K562 (cell line): ENCODE data around the gene SVBP. TPM values are rescaled to one million over a fixed set of nuclear protein-coding genes. Genes with fewer than 3 reads are reported as not detected.
A peak's percentile ranks its signal among the peaks of the same experiment; 100 is the strongest.

Experiments used
- ARID2 ChIP-seq: fragments of 450-650 bp; IDR thresholded peaks from 2 replicates; pipeline ENCODE4 v1.6.1; 2017; ENCODE audit warnings: antibody characterized with exemption, mild to moderate bottlenecking
- ATF7 ChIP-seq: fragments of 450-650 bp; IDR thresholded peaks from 2 replicates; pipeline ENCODE4 v1.7.1; 2014; ENCODE audit warnings: mild to moderate bottlenecking, moderate library complexity
- BMI1 ChIP-seq: fragments of 150-350 bp; IDR thresholded peaks from 2 replicates; pipeline ENCODE4 v1.6.1; 2014; ENCODE audit warnings: low read length
- CBFB ChIP-seq: sonication (generic); formaldehyde crosslinking; IDR thresholded peaks from 2 replicates; pipeline ENCODE4 v1.4.0; 2020; ENCODE audit warnings: mild to moderate bottlenecking, missing genetic modification reagents
- CHCHD3 ChIP-seq: fragments of 250-450 bp; sonication (Bioruptor Pico); IDR thresholded peaks from 2 replicates; pipeline ENCODE4 v2.1.2; 2022; ENCODE audit warnings: mild to moderate bottlenecking
- KDM5B ChIP-seq: fragments of 200-600 bp; sonication (generic); IDR thresholded peaks from 2 replicates; pipeline ENCODE4 v1.6.1; 2012; ENCODE audit warnings: low read depth, mild to moderate bottlenecking, moderate library complexity, low read length, control low read depth, inconsistent platforms; ENCODE audit not compliant: insufficient replicate concordance
- KHSRP ChIP-seq: fragments of 450-650 bp; IDR thresholded peaks from 2 replicates; pipeline ENCODE4 v1.6.1; 2017
- MEF2A ChIP-seq: IDR thresholded peaks from 2 replicates; pipeline ENCODE4 v1.6.1; 2011; ENCODE audit warnings: low read depth, mild to moderate bottlenecking, low read length, moderate library complexity; ENCODE audit not compliant: control insufficient read depth
- MXI1 ChIP-seq: IDR thresholded peaks from 2 replicates; pipeline ENCODE4 v1.6.1; 2011; ENCODE audit warnings: low read depth, mild to moderate bottlenecking, improper control_type of control experiment, low read length
- MYC ChIP-seq, 2 experiments: fragments of 250-450 bp in 1 of 2; sonication (Bioruptor Pico) in 1 of 2; IDR thresholded peaks; 2 replicates each; pipeline versions ENCODE4 v1.5.1 to v1.6.1; 2012 to 2021; ENCODE audit warnings: low read depth in 2 of 2, borderline replicate concordance in 1 of 2, improper control_type of control experiment in 1 of 2, low read length in 1 of 2, mild to moderate bottlenecking in 1 of 2, moderate library complexity in 1 of 2
- OTX1 ChIP-seq: fragments of 450-650 bp; formaldehyde crosslinking; IDR thresholded peaks from 2 replicates; pipeline ENCODE4 v1.4.0; 2022; ENCODE audit warnings: mild to moderate bottlenecking
- POLR2A ChIP-seq: fragments of 450-650 bp; conservative IDR thresholded peaks from 2 replicates; pipeline ENCODE4 v1.6.1; 2016
- TEAD4 ChIP-seq, 2 experiments: sonication (generic) in 1 of 2; formaldehyde crosslinking in 1 of 2; IDR thresholded peaks; 2 replicates each; pipeline versions ENCODE4 v1.6.1 to v1.8.0; 2012 to 2022; ENCODE audit warnings: borderline replicate concordance in 1 of 2, inconsistent platforms in 1 of 2, low read length in 1 of 2, mild to moderate bottlenecking in 1 of 2, missing genetic modification reagents in 1 of 2
- TSC22D4 ChIP-seq: fragments of 450-650 bp; IDR thresholded peaks from 2 replicates; pipeline ENCODE4 v1.6.1; 2016; ENCODE audit warnings: missing genetic modification characterization, missing biosample characterization, control low read depth
- U2AF2 ChIP-seq: fragments of 200-400 bp; formaldehyde crosslinking; optimal IDR thresholded peaks from 2 replicates; pipeline ENCODE3; 2017; ENCODE audit warnings: low read depth, mild to moderate bottlenecking, low read length
- ZNF75A ChIP-seq: fragments of 450-650 bp; formaldehyde crosslinking; IDR thresholded peaks from 2 replicates; pipeline ENCODE4 v1.4.0; 2020; ENCODE audit warnings: mild to moderate bottlenecking
- ZNF79 ChIP-seq: fragments of 250-450 bp; sonication (Bioruptor Pico); IDR thresholded peaks from 2 replicates; pipeline ENCODE4 v1.4.0; 2020; ENCODE audit warnings: low read depth, mild to moderate bottlenecking, moderate library complexity
- polyA plus RNA-seq, 8 experiments: library from polyadenylated mRNA; depleted of rRNA in 4 of 8; stranded (reverse) in 5 of 8; unstranded in 3 of 8; fragments of >200 nt; fragmentation: Nextera tagmentation in 2 of 8; fragmentation: Illumina TruSeq in 1 of 8; extraction: Ambion mirVana in 2 of 8; extraction: Trizol in 1 of 8; gene quantifications; 2 replicates each; pipeline versions ENCODE4 v1.2.1 to v1.2.3, GENCODE V29; 2011 to 2014; ENCODE audit warnings: inconsistent platforms in 1 of 8, missing spikeins in 1 of 8
- total RNA-seq, 7 experiments: library from RNA; depleted of rRNA in 6 of 7; stranded (reverse); fragments of >200 nt in 6 of 7; fragmentation: Illumina TruSeq in 2 of 7; extraction: Trizol in 2 of 7; gene quantifications; 2 replicates each; pipeline versions ENCODE4 v1.2.1 to v1.2.3, GENCODE V29; 2011 to 2021; ENCODE audit warnings: low replicate concordance in 1 of 7
- TF ChIP-seq, protein P1 (sequence below): sonication (generic); formaldehyde crosslinking; IDR thresholded peaks from 2 replicates; pipeline ENCODE4 v1.5.0; 2020; ENCODE audit warnings: missing genetic modification reagents
- TF ChIP-seq, protein P2 (sequence below): fragments of 450-650 bp; conservative IDR thresholded peaks from 2 replicates; pipeline ENCODE4 v1.6.1; 2016; ENCODE audit warnings: missing genetic modification characterization, low read depth, mild to moderate bottlenecking, control low read depth, missing compliant biosample characterization
- TF ChIP-seq, protein P3 (sequence below): sonication (generic); formaldehyde crosslinking; IDR thresholded peaks from 2 replicates; pipeline ENCODE4 v1.9.0; 2022; ENCODE audit warnings: mild to moderate bottlenecking, missing genetic modification reagents
- TF ChIP-seq, protein P4 (sequence below): sonication (generic); formaldehyde crosslinking; IDR thresholded peaks from 2 replicates; pipeline ENCODE4 v1.8.0; 2022; ENCODE audit warnings: mild to moderate bottlenecking, missing genetic modification reagents
- TF ChIP-seq, protein P5 (sequence below): sonication (generic); IDR thresholded peaks from 2 replicates; pipeline ENCODE4 v1.6.1; 2016
- TF ChIP-seq, protein P6 (sequence below): sonication (generic); formaldehyde crosslinking; IDR thresholded peaks from 2 replicates; pipeline ENCODE4 v1.8.0; 2022; ENCODE audit warnings: mild to moderate bottlenecking, missing genetic modification reagents

SVBP gene
- total and polyA plus RNA-seq, 9 of the 15 experiments (the other 6 are each of a cell fraction or from before 2014, with no cell fraction given), result 31.7 to 49.7 (median 40.0) TPM

DNA sequence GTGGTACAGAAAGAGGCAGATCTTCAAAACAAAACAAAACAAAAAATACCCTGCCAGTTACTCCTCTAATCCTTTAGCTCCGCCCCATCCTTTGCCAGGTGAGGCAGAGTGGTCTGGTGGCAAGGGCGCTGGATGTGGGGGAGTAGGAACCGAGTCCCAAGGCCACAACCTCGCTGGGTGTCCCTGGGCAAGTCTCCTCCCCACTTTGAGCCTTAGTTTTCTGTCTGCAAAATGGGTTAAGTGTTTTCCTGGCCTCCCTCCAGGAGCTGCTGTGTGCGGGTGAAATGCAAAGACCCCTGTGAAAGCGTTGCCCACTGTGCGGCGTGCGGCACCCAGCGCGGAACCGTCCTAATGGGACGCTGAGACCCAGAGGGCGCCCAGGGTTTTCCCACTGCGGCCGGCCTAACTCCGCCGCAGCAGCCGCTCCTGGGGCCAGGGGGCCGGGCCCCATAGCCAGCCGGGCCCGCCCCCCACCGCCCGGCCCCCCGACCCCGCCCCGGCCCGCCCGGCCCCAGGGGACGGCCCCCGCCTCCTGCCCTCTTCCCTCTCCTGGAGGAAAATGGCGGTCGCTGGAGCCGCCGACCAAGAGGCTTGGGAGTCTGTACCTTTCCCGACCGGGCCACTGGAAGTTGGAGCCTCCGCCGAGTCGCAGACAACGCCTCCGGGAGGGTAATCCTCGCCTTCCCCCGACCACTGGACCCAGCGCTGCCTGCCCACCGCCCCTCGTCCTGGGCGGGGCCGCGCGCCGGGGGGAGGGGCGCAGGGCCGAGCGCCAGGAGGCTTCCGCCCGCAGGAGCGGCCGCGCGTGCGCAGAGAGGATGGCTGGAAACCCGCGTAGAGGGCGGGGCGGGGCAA, at the start of gene SVBP, which contains the start of gene ERMAP (continued):
- TF ChIP-seq, protein P1, sequence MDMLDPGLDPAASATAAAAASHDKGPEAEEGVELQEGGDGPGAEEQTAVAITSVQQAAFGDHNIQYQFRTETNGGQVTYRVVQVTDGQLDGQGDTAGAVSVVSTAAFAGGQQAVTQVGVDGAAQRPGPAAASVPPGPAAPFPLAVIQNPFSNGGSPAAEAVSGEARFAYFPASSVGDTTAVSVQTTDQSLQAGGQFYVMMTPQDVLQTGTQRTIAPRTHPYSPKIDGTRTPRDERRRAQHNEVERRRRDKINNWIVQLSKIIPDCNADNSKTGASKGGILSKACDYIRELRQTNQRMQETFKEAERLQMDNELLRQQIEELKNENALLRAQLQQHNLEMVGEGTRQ (CRISPR knock-in tag), result no peak
- TF ChIP-seq, protein P2, sequence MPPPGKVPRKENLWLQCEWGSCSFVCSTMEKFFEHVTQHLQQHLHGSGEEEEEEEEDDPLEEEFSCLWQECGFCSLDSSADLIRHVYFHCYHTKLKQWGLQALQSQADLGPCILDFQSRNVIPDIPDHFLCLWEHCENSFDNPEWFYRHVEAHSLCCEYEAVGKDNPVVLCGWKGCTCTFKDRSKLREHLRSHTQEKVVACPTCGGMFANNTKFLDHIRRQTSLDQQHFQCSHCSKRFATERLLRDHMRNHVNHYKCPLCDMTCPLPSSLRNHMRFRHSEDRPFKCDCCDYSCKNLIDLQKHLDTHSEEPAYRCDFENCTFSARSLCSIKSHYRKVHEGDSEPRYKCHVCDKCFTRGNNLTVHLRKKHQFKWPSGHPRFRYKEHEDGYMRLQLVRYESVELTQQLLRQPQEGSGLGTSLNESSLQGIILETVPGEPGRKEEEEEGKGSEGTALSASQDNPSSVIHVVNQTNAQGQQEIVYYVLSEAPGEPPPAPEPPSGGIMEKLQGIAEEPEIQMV (tag), result no peak
- TF ChIP-seq KDM5B (peak; percentile 83), OTX1 (CRISPR knock-in tag) (no peak), MXI1 (0 out of 2 replicates have a peak, but pooled peaks have one; percentile 18), ATF7 (peak; percentile 66; the same call in 1 of the 2 replicates), ZNF75A (peak; percentile 97), TEAD4 (IDR thresholded peaks at IDR 0.05; ENCODE audit: low read length) (no peak), TEAD4 (CRISPR knock-in tag; IDR thresholded peaks at IDR 0.05; ENCODE audit: borderline replicate concordance) (no peak), ARID2 (no peak), MEF2A (no peak), ZNF79 (no peak), MYC (IDR thresholded peaks at IDR 0.05; ENCODE audit: low read depth, low read length) (peak; percentile 64), MYC (CRISPR knock-in tag; IDR thresholded peaks at IDR 0.05; ENCODE audit: borderline replicate concordance, low read depth) (no peak), POLR2A (peak; percentile 90), CBFB (CRISPR knock-in tag) (peak; percentile 39; the same call in 1 of the 2 replicates), BMI1 (no peak), U2AF2 (no peak), KHSRP (no peak), TSC22D4 (tag) (no peak), CHCHD3 (CRISPR knock-in tag) (no peak)
- TF ChIP-seq, protein P3, sequence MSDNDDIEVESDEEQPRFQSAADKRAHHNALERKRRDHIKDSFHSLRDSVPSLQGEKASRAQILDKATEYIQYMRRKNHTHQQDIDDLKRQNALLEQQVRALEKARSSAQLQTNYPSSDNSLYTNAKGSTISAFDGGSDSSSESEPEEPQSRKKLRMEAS (CRISPR knock-in tag), result peak; percentile 29; the same call in 1 of the 2 replicates
- TF ChIP-seq, protein P4, sequence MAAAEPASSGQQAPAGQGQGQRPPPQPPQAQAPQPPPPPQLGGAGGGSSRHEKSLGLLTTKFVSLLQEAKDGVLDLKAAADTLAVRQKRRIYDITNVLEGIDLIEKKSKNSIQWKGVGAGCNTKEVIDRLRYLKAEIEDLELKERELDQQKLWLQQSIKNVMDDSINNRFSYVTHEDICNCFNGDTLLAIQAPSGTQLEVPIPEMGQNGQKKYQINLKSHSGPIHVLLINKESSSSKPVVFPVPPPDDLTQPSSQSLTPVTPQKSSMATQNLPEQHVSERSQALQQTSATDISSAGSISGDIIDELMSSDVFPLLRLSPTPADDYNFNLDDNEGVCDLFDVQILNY (CRISPR knock-in tag), result no peak
- TF ChIP-seq, protein P5, sequence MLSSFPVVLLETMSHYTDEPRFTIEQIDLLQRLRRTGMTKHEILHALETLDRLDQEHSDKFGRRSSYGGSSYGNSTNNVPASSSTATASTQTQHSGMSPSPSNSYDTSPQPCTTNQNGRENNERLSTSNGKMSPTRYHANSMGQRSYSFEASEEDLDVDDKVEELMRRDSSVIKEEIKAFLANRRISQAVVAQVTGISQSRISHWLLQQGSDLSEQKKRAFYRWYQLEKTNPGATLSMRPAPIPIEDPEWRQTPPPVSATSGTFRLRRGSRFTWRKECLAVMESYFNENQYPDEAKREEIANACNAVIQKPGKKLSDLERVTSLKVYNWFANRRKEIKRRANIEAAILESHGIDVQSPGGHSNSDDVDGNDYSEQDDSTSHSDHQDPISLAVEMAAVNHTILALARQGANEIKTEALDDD, result no peak
- TF ChIP-seq, protein P6, sequence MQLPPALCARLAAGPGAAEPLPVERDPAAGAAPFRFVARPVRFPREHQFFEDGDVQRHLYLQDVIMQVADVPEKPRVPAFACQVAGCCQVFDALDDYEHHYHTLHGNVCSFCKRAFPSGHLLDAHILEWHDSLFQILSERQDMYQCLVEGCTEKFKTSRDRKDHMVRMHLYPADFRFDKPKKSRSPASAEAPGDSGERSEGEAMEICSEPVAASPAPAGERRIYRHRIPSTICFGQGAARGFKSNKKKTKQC (CRISPR knock-in tag), result no peak
